COLO829 (cell line): ENCODE data around the gene ATP6V0E2.

Experiments
- DNase-seq: peaks from one replicate; pipeline ENCODE4 v3.0.0; 2012; ENCODE audit warnings: low spot score

Gene ATP6V0E2

DNA sequence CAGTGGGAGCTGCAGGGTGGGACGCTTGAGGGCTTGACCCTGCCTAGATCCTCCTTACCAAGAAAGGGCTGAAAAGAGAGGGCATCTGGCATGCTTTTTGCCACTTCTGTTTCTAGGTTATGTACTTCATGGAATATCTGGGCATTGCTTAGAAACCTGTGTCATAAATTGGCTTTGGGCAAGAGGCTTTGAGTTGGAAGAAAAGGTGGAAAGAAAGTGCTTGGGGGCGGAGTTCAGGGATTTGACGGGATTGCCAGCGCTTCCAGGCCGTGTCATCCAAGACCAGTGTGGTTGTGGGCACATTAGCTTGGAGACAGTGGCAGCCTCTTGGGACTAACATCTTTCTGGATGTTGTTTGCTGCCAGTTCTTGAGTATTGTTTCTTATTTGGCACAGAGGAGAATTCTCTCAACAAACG is 34.8 kb upstream of the ATP6V0E2 start:
- DNase-seq = peak; percentile 20

DNA sequence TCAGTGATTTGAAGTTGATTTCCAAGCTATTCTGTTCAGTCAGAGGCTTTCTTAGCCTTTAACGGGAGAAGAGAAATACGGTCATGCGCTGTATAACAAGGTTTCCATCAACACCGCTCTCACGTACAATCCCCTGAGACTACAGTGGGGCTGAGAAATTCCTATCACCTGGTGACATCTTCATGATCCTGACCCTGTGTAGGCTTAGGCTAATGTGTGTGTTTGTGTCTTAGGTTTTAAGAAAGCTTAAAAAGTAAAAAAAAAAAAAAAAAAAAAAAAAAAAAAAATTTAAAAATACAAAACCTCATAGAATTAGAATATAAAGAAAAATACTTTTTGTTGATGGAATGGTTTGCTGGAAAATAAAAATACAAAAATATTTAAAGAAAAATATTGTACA is 33.8 kb upstream of the ATP6V0E2 start:
- no peak for DNase-seq

DNA sequence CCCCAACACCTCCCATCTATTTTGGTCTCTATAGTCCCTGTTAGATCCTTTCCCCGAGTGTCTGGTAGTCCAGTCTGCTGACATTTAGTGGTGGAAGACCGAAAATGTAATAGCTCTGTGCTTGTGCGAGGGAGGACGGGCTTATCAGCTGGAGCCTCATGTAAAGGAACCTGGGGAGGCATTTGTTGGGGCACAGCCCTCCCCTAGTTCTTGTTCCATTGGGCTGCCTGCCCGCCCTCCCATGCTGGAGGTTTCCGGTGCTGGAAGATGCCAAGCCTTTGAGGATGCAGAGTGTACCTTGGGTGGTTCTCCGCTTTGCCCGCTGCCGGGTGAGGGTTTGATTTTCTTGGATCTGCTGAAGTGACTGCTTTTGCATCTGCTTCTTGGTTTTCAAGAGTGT is 30.2 kb upstream of the ATP6V0E2 start:
- no peak for DNase-seq

- DNase-seq = no peak
Observed at GRCh38 chr7:149844445-149844844, 29.3 kb upstream of the ATP6V0E2 start.

GRCh38 chr7:149845257-149845980 is 28.4 kb upstream of the ATP6V0E2 start:
- no peak for DNase-seq

GRCh38 chr7:149846021-149846420 is 27.7 kb upstream of the ATP6V0E2 start:
- no peak for DNase-seq

- DNase-seq = no peak
Observed at GRCh38 chr7:149846436-149847046, 27.2 kb upstream of the ATP6V0E2 start.

- no peak for DNase-seq
Observed at GRCh38 chr7:149849174-149849573, 24.6 kb upstream of the ATP6V0E2 start.

DNA sequence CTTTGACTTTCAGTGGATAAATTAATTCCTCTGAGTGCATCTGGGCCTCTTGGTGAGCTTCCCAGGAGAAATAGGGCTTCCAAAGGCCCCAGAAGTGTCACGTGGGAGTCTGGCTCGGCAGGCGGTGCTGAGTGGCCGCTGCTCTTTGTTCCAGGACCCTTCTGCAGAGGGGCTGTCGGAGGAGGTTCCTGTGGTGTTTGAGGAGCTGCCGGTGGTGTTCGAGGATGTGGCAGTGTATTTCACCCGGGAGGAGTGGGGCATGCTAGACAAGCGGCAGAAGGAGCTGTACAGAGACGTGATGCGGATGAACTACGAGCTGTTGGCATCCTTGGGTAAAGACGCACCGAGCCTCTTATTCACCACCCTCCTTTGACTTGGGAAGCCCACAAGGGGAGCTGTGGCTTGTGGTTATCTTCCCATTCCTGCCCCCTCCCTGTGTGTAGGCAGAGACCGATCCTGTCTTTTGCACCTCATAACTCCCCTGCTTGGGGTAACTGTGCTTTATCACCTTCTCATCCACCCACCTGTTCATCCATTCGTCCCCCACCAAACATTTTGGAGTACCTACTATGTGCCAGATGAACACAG is 23.7 kb upstream of the ATP6V0E2 start:
- DNase-seq = no peak

- DNase-seq = no peak
Observed at GRCh38 chr7:149850716-149851115, 23.1 kb upstream of the ATP6V0E2 start.

DNA sequence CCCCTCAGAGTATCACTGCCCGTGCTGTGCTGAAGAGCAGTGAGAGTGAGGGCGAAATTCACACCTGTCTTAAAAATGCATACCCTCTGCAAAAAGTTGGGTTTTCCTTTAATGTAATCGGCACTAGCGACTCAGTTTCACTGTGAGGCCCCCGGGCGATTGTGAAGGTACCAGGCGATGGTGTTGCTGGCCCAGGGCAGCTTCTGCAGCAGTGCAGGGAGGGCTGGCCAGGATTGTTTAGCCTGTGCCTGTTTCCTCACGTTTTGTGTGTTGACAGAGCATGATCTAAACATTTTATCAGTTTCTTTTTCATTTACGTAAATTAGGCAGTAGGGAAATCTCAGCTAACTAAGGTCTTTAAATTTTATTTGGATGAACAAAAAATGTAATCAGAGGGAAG is 22.3 kb upstream of the ATP6V0E2 start:
- DNase-seq = no peak

GRCh38 chr7:149853157-149853556 is 20.6 kb upstream of the ATP6V0E2 start:
- no peak for DNase-seq

- DNase-seq = peak; percentile 78
Observed at GRCh38 chr7:149854611-149855360, 19.0 kb upstream of the ATP6V0E2 start.

DNA sequence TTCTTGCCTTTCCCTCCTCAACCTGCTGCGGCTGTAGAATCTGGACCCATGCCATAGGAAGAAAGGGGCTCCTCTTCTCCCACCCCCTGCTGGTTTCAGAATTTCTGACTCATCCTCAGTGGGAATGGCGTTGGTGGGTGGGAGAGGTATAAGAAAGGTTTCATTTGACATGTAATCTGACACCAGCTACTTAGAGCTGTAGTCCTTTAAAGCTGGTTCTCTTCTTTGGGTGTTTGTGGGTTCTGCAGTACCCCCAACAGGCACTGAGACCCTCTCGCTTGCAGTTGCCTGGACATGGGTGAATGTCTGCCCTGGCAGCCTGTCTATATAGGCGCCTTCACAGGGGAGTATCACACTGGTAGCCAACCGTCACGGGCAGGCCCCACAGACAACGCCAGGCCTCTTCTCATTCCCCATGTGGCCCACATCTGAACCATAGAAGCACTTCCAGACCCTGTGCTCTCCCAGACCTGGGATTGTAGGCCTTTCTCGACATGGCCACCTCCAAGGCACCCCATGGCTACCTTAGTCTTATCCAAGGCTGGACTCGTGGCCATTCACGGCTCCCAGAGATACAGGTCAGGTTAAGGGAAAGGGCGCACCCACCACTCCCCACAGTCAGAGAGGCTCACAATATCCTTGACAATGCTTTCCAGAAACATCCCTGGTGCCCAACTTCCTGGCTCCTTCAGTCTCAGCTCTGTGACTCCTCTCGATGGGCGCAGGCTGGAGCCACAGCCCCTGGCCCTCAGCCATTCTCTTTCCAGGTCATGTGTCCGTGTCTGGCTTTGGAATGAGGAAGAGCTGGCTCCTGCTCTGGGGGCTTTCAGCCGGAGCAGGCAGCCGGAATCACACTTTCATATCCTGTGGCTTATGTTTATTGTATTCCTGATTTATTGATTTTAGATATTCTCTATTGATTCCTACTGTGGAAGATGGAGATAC is 18.1 kb upstream of the ATP6V0E2 start:
- peak; percentile 91 for DNase-seq

GRCh38 chr7:149856583-149856982 is 17.2 kb upstream of the ATP6V0E2 start:
- DNase-seq = no peak

- DNase-seq = no peak
Observed at GRCh38 chr7:149859369-149859768, 14.4 kb upstream of the ATP6V0E2 start.

- DNase-seq = no peak
Observed at GRCh38 chr7:149859876-149860275, 13.9 kb upstream of the ATP6V0E2 start.

DNA sequence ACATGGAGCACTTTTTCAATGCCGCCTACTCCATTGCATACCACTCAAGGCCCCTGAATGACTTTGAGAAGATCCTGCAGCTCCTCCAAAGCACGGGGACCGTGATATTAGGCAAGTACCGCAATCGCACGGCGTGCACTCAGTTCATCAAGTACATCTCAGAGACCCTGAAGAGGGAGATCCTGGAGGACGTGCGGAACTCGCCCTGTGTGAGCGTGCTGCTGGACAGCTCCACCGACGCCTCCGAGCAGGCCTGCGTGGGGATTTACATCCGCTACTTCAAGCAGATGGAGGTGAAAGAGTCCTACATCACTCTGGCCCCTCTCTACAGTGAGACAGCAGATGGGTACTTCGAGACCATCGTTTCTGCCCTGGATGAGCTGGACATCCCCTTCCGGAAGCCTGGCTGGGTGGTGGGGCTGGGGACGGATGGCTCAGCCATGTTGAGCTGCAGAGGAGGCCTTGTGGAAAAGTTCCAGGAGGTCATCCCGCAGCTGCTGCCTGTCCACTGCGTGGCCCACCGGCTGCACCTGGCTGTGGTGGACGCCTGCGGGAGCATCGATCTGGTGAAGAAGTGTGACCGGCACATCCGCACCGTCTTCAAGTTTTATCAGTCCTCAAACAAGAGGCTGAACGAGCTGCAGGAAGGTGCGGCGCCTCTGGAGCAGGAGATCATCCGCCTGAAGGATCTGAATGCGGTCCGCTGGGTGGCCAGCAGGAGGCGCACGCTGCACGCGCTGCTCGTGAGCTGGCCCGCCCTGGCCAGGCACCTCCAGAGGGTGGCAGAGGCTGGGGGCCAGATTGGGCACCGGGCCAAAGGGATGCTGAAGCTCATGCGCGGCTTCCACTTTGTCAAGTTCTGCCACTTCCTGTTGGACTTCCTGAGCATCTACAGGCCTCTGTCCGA is 12.7 kb upstream of the ATP6V0E2 start:
- no peak for DNase-seq

- DNase-seq = no peak
Observed at GRCh38 chr7:149861728-149862045, 12.1 kb upstream of the ATP6V0E2 start.

DNA sequence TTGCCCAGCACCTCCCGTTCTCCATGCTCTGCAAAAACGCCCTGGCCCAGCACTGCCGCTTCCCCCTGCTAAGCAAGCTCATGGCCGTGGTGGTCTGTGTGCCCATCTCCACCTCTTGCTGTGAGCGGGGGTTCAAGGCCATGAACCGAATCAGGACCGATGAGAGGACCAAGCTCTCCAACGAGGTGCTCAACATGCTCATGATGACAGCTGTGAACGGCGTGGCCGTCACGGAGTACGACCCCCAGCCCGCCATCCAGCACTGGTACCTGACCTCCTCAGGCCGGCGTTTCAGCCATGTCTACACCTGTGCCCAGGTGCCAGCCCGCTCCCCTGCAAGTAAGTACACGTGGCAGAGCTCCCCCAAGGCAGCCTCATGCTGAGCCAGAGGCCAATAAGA is 11.6 kb upstream of the ATP6V0E2 start:
- no peak for DNase-seq

GRCh38 chr7:149863500-149863899 is 10.3 kb upstream of the ATP6V0E2 start:
- no peak for DNase-seq
